Caco-2 (cell line): Measurements from ENCODE around the gene PPAN. TPM values are rescaled to one million over a fixed set of nuclear protein-coding genes. Genes with fewer than 3 reads are reported as not detected.

Experiments used
- BruUV-seq: library from RNA; stranded (reverse); fragments of 400-500 nt; replicated peaks from 2 replicates; lab custom pipeline; 2021; lab: Mats Ljungman, UMichigan
- CTCF ChIA-PET: fragments of 300-600 bp; sonication (Branson Sonifier 250); formaldehyde crosslinking; loops from one replicate; lab custom pipeline; 2022; ENCODE audit warnings: antibody characterized with exemption; lab: Charles Lee
- POLR2A ChIA-PET: fragments of 300-600 bp; sonication (Branson Sonifier 250); formaldehyde crosslinking; loops from one replicate; lab custom pipeline; 2022; ENCODE audit warnings: antibody characterized with exemption; lab: Charles Lee
- DNase-seq, 2 experiments: peaks; one replicate each; pipeline versions ENCODE4 v3.0.0 to v3.0.0-alpha.2; 2020 to 2022
- H3K27me3 ChIP-seq: replicated peaks from 2 replicates; pipeline ENCODE4 v1.6.0; 2011; ENCODE audit warnings: low read length; ENCODE audit not compliant: control insufficient read depth, insufficient read depth
- H3K36me3 ChIP-seq: 2 replicates; pipeline ENCODE4 v1.5.1; 2011; ENCODE audit warnings: low read length; ENCODE audit not compliant: control insufficient read depth, insufficient read depth
- H3K4me1 ChIP-seq: fragments of 250-450 bp; sonication (Bioruptor Pico); 2 replicates; pipeline ENCODE4 v1.5.1; 2020; ENCODE audit warnings: mild to moderate bottlenecking
- H3K4me3 ChIP-seq: 2 replicates; pipeline ENCODE4 v1.5.1; 2011; ENCODE audit warnings: low read depth, mild to moderate bottlenecking, control low read depth, low read length
- H3K9me3 ChIP-seq: fragments of 250-450 bp; sonication (Bioruptor Pico); 2 replicates; pipeline ENCODE4 v1.5.1; 2020; ENCODE audit warnings: mild to moderate bottlenecking, moderate library complexity
- H3K27ac Mint-ChIP-seq: one replicate; pipeline ENCODE4 v1.8.0; 2022; ENCODE audit warnings: mixed read lengths; ENCODE audit not compliant: unreplicated experiment
- H3K27me3 Mint-ChIP-seq: one replicate; pipeline ENCODE4 v1.8.0; 2022; ENCODE audit warnings: mixed read lengths; ENCODE audit not compliant: insufficient read depth, unreplicated experiment
- H3K36me3 Mint-ChIP-seq: one replicate; pipeline ENCODE4 v1.8.0; 2022; ENCODE audit warnings: mild to moderate bottlenecking, mixed read lengths; ENCODE audit not compliant: insufficient read depth, unreplicated experiment
- H3K4me1 Mint-ChIP-seq: one replicate; pipeline ENCODE4 v1.8.0; 2022; ENCODE audit warnings: low read depth, mixed read lengths; ENCODE audit not compliant: unreplicated experiment
- H3K4me3 Mint-ChIP-seq: one replicate; pipeline ENCODE4 v1.8.0; 2022; ENCODE audit warnings: mild to moderate bottlenecking, moderate library complexity, mixed read lengths; ENCODE audit not compliant: unreplicated experiment
- H3K9me3 Mint-ChIP-seq: one replicate; pipeline ENCODE4 v1.8.0; 2022; ENCODE audit warnings: mixed read lengths; ENCODE audit not compliant: unreplicated experiment
- intact Hi-C: fragments of 100-400 bp; cut with micrococcal nuclease; formaldehyde crosslinking; loops from one replicate; pipeline ENCODE4 v1.10.0; 2022; ENCODE audit not compliant: unreplicated experiment
- total RNA-seq: library from RNA; stranded (reverse); gene quantifications from 2 replicates; pipeline ENCODE4 v1.2.3, GENCODE V29; 2022
- TF ChIP-seq, protein P1 (sequence below), 2 experiments: fragments of 200-600 bp in 1 of 2; IDR thresholded peaks; 1 replicate in 1 of 2; 2 replicates in 1 of 2; pipeline versions ENCODE4 v1.5.1 to v1.8.0; 2011 to 2022; ENCODE audit warnings: antibody characterized with exemption in 1 of 2, control low read depth in 1 of 2, inconsistent platforms in 1 of 2, low read depth in 1 of 2, low read length in 1 of 2, mild to moderate bottlenecking in 1 of 2, moderate library complexity in 1 of 2; ENCODE audit not compliant: insufficient read depth in 1 of 2, severe bottlenecking in 1 of 2, unreplicated experiment in 1 of 2

The PPAN gene
- total RNA-seq, 1 experiment from 2014 or later, result 62.8 TPM

GRCh38 chr19:10085641-10086590 is 20.2 kb upstream of the PPAN start, which contains the start of gene SHFL:
TSS of gene SHFL (plus strand) at chr19:10086317. CDS start at chr19:10086428, 111 bp downstream.
- H3K27me3 ChIP-seq, result no peaks in the 10 kb centered on the region
- BruUV-seq, result no TSS peak
- intact Hi-C loops, result no loop called here
- DNase-seq, result peak in 1 of 2 experiments; percentile 63
- H3K9me3 ChIP-seq, result no peaks in the 10 kb centered on the region
- ChIA-PET POLR2A (no interaction called here), CTCF (no interaction called here)
- Mint-ChIP-seq H3K4me3 (peak within 1 kb of the TSS; percentile 89), H3K27ac (no peak within 1 kb of the TSS), H3K9me3 (no peaks in the 10 kb centered on the region), H3K36me3 (no peaks in the 10 kb centered on the region), H3K4me1 (no peaks in the 10 kb centered on the region), H3K27me3 (no peaks in the 10 kb centered on the region)
- H3K4me1 ChIP-seq, result no peaks in the 10 kb centered on the region
- peak within 1 kb of the TSS; percentile 72 for H3K4me3 ChIP-seq
- H3K36me3 ChIP-seq, result no peaks in the 10 kb centered on the region
- TF ChIP-seq, protein P1, sequence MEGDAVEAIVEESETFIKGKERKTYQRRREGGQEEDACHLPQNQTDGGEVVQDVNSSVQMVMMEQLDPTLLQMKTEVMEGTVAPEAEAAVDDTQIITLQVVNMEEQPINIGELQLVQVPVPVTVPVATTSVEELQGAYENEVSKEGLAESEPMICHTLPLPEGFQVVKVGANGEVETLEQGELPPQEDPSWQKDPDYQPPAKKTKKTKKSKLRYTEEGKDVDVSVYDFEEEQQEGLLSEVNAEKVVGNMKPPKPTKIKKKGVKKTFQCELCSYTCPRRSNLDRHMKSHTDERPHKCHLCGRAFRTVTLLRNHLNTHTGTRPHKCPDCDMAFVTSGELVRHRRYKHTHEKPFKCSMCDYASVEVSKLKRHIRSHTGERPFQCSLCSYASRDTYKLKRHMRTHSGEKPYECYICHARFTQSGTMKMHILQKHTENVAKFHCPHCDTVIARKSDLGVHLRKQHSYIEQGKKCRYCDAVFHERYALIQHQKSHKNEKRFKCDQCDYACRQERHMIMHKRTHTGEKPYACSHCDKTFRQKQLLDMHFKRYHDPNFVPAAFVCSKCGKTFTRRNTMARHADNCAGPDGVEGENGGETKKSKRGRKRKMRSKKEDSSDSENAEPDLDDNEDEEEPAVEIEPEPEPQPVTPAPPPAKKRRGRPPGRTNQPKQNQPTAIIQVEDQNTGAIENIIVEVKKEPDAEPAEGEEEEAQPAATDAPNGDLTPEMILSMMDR (IDR thresholded peaks at IDR 0.05; ENCODE audit: insufficient read depth in 1 of 2, low read depth in 1 of 2, low read length in 1 of 2, severe bottlenecking in 1 of 2, unreplicated experiment in 1 of 2), result no peak

DNA sequence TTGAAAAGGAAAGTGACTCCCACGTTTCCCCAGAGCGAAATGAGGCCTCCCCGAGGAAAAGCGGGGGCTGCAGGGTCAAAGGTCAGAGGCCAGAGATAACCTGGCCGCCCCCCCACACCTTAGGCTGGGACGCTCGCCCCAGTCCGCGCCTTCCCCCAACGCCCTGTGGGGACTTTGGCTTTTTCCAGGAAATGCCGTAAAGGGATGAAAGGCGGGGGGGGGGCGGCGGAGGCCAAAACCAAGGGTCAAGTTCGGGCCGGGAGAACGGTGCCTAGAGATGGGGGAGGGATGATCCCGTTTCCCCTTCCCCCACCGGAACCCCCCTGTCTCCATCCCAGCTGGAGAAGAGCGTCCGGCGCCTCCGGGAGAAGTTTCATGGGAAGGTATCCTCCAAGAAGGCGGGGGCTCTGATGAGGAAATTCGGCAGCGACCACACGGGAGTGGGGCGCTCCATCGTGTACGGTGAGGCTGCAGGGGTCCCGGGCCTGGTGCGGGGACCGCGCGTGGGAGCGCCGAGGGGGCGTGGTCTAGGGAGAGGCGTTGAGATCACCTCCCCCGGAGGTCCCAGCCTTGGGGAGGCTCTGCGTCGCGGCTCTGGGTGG is 19.5 kb upstream of the PPAN start:
- BruUV-seq, result no TSS peak
- no peaks in the 10 kb centered on the region for H3K9me3 ChIP-seq
- intact Hi-C loops, result no loop called here
- CTCF ChIA-PET, result no interaction called here
- TF ChIP-seq, protein P1 (IDR thresholded peaks at IDR 0.05; ENCODE audit: insufficient read depth in 1 of 2, low read depth in 1 of 2, low read length in 1 of 2, severe bottlenecking in 1 of 2, unreplicated experiment in 1 of 2), result no peak
- Mint-ChIP-seq H3K9me3 (no peaks in the 10 kb centered on the region), H3K36me3 (peaks cover 3% of the 10 kb centered on the region), H3K27me3 (no peaks in the 10 kb centered on the region), H3K4me3 (peak overlapping the region; percentile 89), H3K27ac (no peak overlapping the region), H3K4me1 (no peaks in the 10 kb centered on the region)
- peak overlapping the region; percentile 72 for H3K4me3 ChIP-seq
- POLR2A ChIA-PET, result no interaction called here
- H3K27me3 ChIP-seq, result no peaks in the 10 kb centered on the region
- DNase-seq, result no peak
- no peaks in the 10 kb centered on the region for H3K36me3 ChIP-seq
- no peaks in the 10 kb centered on the region for H3K4me1 ChIP-seq

GRCh38 chr19:10087296-10088061 is 18.7 kb upstream of the PPAN start:
- Mint-ChIP-seq H3K27ac (no peak overlapping the region), H3K4me3 (peak overlapping the region; percentile 89), H3K4me1 (no peaks in the 10 kb centered on the region), H3K9me3 (no peaks in the 10 kb centered on the region), H3K36me3 (peaks cover 9% of the 10 kb centered on the region), H3K27me3 (no peaks in the 10 kb centered on the region)
- DNase-seq, result no peak
- H3K27me3 ChIP-seq, result no peaks in the 10 kb centered on the region
- no peaks in the 10 kb centered on the region for H3K4me1 ChIP-seq
- intact Hi-C loops, result no loop called here
- ChIA-PET CTCF (no interaction called here), POLR2A (no interaction called here)
- no peaks in the 10 kb centered on the region for H3K9me3 ChIP-seq
- H3K4me3 ChIP-seq, result no peak overlapping the region
- no TSS peak for BruUV-seq
- no peaks in the 10 kb centered on the region for H3K36me3 ChIP-seq
- TF ChIP-seq, protein P1 (IDR thresholded peaks at IDR 0.05; ENCODE audit: insufficient read depth in 1 of 2, low read depth in 1 of 2, low read length in 1 of 2, severe bottlenecking in 1 of 2, unreplicated experiment in 1 of 2), result no peak
